ENCODE measurements around the gene RALGPS2. TPM values are rescaled to one million over a fixed set of nuclear protein-coding genes. Genes with fewer than 3 reads are reported as not detected.

Gene RALGPS2
- total and polyA plus RNA-seq, 2 donors (not counting 1 experiment from before 2014, with no cell fraction given): 59.6 to 251 TPM

DNA sequence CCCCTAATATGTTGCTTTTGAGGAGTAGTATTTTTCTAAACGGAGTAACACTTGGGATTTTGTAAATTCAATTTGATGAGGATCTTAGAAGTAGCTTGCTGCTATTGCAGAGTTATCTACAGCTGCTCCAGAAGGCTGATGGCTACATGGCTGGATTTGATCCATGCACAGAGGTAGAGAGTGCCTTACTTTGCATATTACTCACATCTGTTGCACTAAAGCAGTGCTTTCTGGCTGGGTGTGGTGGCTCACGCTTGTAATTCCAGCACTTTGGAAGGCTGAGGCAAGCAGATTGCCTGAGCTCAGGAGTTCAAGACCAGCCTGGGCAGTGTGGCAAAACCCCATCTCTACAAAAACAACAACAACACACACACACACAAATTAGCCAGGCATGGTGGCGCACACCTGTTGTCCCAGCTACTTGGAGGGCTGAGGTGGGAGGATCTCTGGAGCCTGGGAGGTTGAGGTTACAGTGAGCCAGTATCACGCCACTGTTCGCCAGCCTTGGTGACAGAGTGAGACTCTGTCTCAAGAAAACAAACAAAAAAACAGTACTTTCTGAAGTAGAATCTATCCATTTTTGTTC, 24.6 kb downstream of the RALGPS2 start:
- Histone ChIP-seq H3K27ac (ENCODE audit: low read length in 2 of 2) (peak overlapping the region in 1 of 2 donors; percentile 78), H3K9ac (ENCODE audit: low read length) (no peak overlapping the region), H3K36me3 (replicated peaks in 1 of 2; ENCODE audit: control extremely low read depth in 1 of 2, control insufficient read depth in 1 of 2, extremely low read depth in 1 of 2, insufficient read depth in 2 of 2, low read length in 1 of 2) (peaks cover 5 to 78% of the 10 kb centered on the region in 2 experiments), H4K20me1 (ENCODE audit: control insufficient read depth, insufficient read depth, low read length, poor library complexity, severe bottlenecking) (peaks cover 49% of the 10 kb centered on the region), H2AFZ (ENCODE audit: insufficient read depth, low read depth, low read length, poor library complexity, severe bottlenecking) (no peak overlapping the region), H3K27me3 (replicated peaks in 1 of 4; ENCODE audit: control extremely low read depth in 1 of 4, control insufficient read depth in 3 of 4, insufficient read depth in 4 of 4, low read length in 3 of 4) (no peaks in the 10 kb centered on the region), H3K4me1 (ENCODE audit: control insufficient read depth in 2 of 2, insufficient read depth in 2 of 2, low read length in 2 of 2) (peaks cover 31 to 36% of the 10 kb centered on the region in 2 donors), H3K4me3 (ENCODE audit: control extremely low read depth in 1 of 5, extremely low read depth in 1 of 5, insufficient read depth in 1 of 5, low read depth in 2 of 5, low read length in 4 of 5) (no peak overlapping the region), H3K79me2 (ENCODE audit: control insufficient read depth, insufficient read depth, low read length) (peaks cover 98% of the 10 kb centered on the region), H3K9me3 (ENCODE audit: control extremely low read depth in 1 of 3, control insufficient read depth in 2 of 3, insufficient read depth in 1 of 3, low read length in 2 of 3) (peaks cover 0 to 22% (median 15%) of the 10 kb centered on the region in 3 donors), H3K4me2 (replicated peaks; ENCODE audit: low read depth, low read length, poor library complexity, severe bottlenecking) (peak overlapping the region; percentile 20)
- TF ChIP-seq EZH2 (IDR thresholded peaks at IDR 0.05; ENCODE audit: borderline replicate concordance, insufficient read depth, low read depth, low read length, poor library complexity, severe bottlenecking): no peak
- TF ChIP-seq, protein P1, sequence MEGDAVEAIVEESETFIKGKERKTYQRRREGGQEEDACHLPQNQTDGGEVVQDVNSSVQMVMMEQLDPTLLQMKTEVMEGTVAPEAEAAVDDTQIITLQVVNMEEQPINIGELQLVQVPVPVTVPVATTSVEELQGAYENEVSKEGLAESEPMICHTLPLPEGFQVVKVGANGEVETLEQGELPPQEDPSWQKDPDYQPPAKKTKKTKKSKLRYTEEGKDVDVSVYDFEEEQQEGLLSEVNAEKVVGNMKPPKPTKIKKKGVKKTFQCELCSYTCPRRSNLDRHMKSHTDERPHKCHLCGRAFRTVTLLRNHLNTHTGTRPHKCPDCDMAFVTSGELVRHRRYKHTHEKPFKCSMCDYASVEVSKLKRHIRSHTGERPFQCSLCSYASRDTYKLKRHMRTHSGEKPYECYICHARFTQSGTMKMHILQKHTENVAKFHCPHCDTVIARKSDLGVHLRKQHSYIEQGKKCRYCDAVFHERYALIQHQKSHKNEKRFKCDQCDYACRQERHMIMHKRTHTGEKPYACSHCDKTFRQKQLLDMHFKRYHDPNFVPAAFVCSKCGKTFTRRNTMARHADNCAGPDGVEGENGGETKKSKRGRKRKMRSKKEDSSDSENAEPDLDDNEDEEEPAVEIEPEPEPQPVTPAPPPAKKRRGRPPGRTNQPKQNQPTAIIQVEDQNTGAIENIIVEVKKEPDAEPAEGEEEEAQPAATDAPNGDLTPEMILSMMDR (IDR thresholded peaks at IDR 0.05): no peak
- Mint-ChIP-seq H3K27ac (peak overlapping the region; percentile 56), H3K9me3 (ENCODE audit: insufficient read depth) (peaks cover 6% of the 10 kb centered on the region), H3K27me3 (no peaks in the 10 kb centered on the region), H3K4me3 (peak overlapping the region; percentile 19), H3K4me1 (peaks cover 65% of the 10 kb centered on the region)
- 100% methylated on average over 2 of the region's 5 CpGs for WGBS (ENCODE audit: insufficient coverage)
- no peak for ATAC-seq (ENCODE audit: low read depth)
- intact Hi-C loops (cut with micrococcal nuclease): loop anchor here (2.0 to 5.0 kb wide), 2 partner anchors 17 to 33 kb away; no protein-coding TSS in a partner anchor
- ChIA-PET POLR2A (interaction anchor here (0.6 kb wide), 1 partner anchor 23 kb away, joined by 3 read pairs; no protein-coding TSS in a partner anchor), CTCF (interaction anchor here (2.1 kb wide), 2 partner anchors 206 to 217 kb away, joined by 6 to 21 read pairs; no protein-coding TSS in a partner anchor)
- DNase-seq: no peak

DNA sequence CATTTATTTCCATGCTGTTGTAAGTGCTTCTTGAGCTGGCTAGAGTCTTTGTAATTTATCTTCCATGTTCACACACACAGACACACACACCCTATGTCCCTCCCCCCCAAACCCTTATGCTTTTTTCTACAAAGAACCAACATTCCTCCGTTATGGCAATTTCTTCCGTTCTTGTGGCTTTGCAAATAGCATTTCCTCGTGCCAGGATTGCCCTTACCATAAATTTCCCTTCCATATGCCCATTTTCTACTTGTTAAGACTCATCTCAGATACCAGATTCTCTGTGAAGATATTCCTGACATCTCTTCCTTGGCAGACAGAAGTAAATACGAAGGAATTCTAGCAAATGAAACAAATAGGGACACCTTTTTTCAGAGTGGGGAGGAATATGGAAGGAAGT, 26.0 kb downstream of the RALGPS2 start:
- H3K4me3 ChIP-seq (ENCODE audit: control extremely low read depth in 1 of 5, extremely low read depth in 1 of 5, insufficient read depth in 1 of 5, low read depth in 2 of 5, low read length in 4 of 5): peak overlapping the region in 1 of 5 experiments; percentile 10
- H3K4me1 Mint-ChIP-seq: peaks cover 64% of the 10 kb centered on the region
- peaks cover 29 to 30% of the 10 kb centered on the region in 2 donors for H3K4me1 ChIP-seq (ENCODE audit: control insufficient read depth in 2 of 2, insufficient read depth in 2 of 2, low read length in 2 of 2)
- H3K9me3 Mint-ChIP-seq (ENCODE audit: insufficient read depth): peaks cover 16% of the 10 kb centered on the region
- peak overlapping the region in 1 of 2 donors; percentile 78 for H3K27ac ChIP-seq (ENCODE audit: low read length in 2 of 2)
- H2AFZ ChIP-seq (ENCODE audit: insufficient read depth, low read depth, low read length, poor library complexity, severe bottlenecking): no peak overlapping the region
- DNase-seq (no peak), ATAC-seq (ENCODE audit: low read depth) (no peak)
- no peaks in the 10 kb centered on the region for H3K27me3 Mint-ChIP-seq
- ChIA-PET POLR2A (interaction anchor here (1.1 kb wide), 1 partner anchor 10 kb away, joined by 3 read pairs; no protein-coding TSS in a partner anchor), CTCF (interaction anchor here (1.2 to 2.1 kb wide), 6 partner anchors 11 to 219 kb away, joined by 3 to 21 read pairs (median 3); no protein-coding TSS in a partner anchor)
- intact Hi-C loops (cut with micrococcal nuclease): loop anchor here (2.0 kb wide), 1 partner anchor 18 kb away; no protein-coding TSS in a partner anchor
- TF ChIP-seq, protein P1 (IDR thresholded peaks at IDR 0.05): no peak
- TF ChIP-seq EZH2 (IDR thresholded peaks at IDR 0.05; ENCODE audit: borderline replicate concordance, insufficient read depth, low read depth, low read length, poor library complexity, severe bottlenecking): no peak
- peak overlapping the region; percentile 10 for H3K4me3 Mint-ChIP-seq
- H3K27ac Mint-ChIP-seq: peak overlapping the region; percentile 27
- H3K4me2 ChIP-seq (replicated peaks; ENCODE audit: low read depth, low read length, poor library complexity, severe bottlenecking): peak overlapping the region; percentile 32
- H4K20me1 ChIP-seq (ENCODE audit: control insufficient read depth, insufficient read depth, low read length, poor library complexity, severe bottlenecking): peaks cover 62% of the 10 kb centered on the region
- peak overlapping the region; percentile 1 for H3K9ac ChIP-seq (ENCODE audit: low read length)
- 71% methylated on average over 3 of the region's 4 CpGs for WGBS (ENCODE audit: insufficient coverage)
- H3K36me3 ChIP-seq (replicated peaks in 1 of 2; ENCODE audit: control extremely low read depth in 1 of 2, control insufficient read depth in 1 of 2, extremely low read depth in 1 of 2, insufficient read depth in 2 of 2, low read length in 1 of 2): peaks cover 12 to 89% of the 10 kb centered on the region in 2 experiments
- peaks cover 98% of the 10 kb centered on the region for H3K79me2 ChIP-seq (ENCODE audit: control insufficient read depth, insufficient read depth, low read length)
- peaks cover 8 to 36% (median 19%) of the 10 kb centered on the region in 3 donors for H3K9me3 ChIP-seq (ENCODE audit: control extremely low read depth in 1 of 3, control insufficient read depth in 2 of 3, insufficient read depth in 1 of 3, low read length in 2 of 3)
- H3K27me3 ChIP-seq (replicated peaks in 1 of 4; ENCODE audit: control extremely low read depth in 1 of 4, control insufficient read depth in 3 of 4, insufficient read depth in 4 of 4, low read length in 3 of 4): no peaks in the 10 kb centered on the region

All from B cell (primary cell).